8988T (cell line): ENCODE results near the gene KRT5.
"Not testable (repeated sequence)": the region's sequence is repeated elsewhere in the genome, so short reads cannot be mapped to it uniquely, and the experiment has no call there.

Experiments
- DNase-seq: peaks from one replicate; pipeline ENCODE4 v3.0.0; 2011

The KRT5 gene

GRCh38 chr12:52493172-52493571 lies 27.0 kb downstream of the KRT5 start, which contains the start of gene KRT6A:
Gene KRT6A (minus strand): TSS chr12:52493257. CDS start chr12:52493188, 69 bp downstream.
- DNase-seq, result no peak

GRCh38 chr12:52492405-52492804 lies 27.8 kb downstream of the KRT5 start:
- DNase-seq, result not testable (repeated sequence)

GRCh38 chr12:52491495-52491894 lies 28.7 kb downstream of the KRT5 start:
- not testable (repeated sequence) for DNase-seq

- DNase-seq, result no peak
Observed at GRCh38 chr12:52488736-52489135, 31.5 kb downstream of the KRT5 start.

DNA sequence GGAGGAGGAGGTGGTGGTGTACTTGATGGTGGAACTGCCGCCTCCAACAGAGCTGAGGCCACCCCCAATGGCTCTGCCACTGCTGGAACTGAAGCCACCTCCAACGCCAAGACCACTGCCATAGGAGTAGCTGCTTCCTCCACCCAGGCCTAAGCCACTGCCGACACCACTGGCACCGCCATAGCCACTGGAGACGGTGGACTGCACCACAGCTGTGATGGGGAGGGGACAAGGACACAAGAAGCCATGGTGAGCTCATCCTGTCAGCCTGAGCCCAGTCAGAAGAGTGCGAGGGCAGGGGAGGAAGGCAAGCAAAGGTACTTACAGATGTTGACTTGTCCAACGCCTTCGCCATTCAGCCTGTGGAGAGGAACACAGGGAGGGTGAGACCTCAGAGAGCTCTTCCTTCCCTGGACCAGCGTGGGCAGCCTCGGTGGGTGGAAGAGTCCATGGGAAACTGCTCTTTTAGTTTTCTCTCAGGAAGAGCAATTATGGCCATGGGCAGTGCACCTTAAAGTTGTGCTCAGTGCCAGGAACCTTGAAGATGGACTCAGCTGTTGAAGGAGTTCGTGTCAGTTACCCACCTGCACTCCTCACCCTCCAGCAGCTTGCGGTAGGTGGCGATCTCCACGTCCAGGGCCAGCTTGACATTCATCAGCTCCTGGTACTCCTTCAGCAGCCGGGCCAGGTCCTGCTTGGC lies 32.3 kb downstream of the KRT5 start:
- DNase-seq, result not testable (repeated sequence)

DNA sequence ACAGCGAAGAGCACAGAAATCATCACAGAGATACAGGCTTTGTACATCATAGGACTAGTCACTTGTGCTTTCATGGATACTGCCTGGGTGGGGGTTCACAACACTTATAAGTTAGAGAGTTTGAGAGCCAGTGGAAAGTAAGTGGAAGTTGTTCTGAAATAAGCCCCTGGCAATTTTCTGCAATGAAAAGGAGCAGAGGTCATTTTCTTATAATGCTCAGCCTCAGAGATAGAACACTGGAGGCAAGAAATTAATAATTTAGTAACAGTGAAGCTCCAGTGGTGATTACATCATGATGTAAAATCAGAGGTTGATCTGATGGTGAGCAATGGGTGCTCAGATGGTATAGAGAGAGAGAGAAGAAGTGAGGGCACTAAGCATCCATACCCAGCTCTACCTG lies 33.0 kb downstream of the KRT5 start:
- DNase-seq, result no peak

GRCh38 chr12:52486166-52487105 lies 33.8 kb downstream of the KRT5 start:
- DNase-seq, result no peak

DNA sequence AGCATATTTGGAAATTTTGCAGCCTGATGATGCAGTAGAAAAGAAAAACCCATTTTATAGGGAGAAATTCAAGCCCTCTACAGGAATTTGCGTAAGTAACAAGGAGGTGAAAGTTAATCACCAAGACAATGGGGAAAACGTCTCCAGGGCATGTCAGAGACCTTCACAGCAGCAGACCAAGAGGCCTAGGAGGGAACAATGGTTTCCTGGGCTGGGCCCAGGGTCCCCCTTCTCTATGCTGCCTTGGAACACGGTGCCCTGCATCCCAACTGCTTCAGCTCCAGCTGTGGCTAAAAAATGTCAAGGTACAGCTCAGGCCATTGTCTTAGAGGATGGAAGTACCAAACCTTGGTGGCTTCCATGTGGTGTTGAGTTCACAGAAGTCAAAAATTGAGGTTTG lies 40.1 kb downstream of the KRT5 start:
- DNase-seq, result no peak

DNA sequence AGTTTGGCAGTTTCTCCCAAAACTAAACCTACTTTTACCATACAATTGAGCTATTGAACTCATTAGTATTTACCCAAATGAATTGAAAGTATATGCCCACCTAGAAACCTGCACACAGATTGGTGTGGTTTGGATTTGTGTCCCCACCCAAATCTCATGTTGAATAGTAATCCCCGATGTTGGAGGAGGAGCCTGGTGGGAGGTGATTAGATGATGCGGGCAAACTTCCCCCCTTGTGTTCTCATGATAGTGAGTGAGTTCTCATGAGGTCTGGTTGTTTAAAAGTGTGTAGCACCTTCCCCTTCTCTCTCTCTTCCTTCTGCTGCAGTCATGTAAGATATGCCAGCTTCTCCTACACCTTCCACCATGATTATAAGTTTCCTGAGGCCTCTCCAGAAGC lies 42.5 kb downstream of the KRT5 start:
- DNase-seq, result no peak

GRCh38 chr12:52474212-52474611 lies 46.0 kb downstream of the KRT5 start:
- no peak for DNase-seq

- DNase-seq, result no peak
Observed at GRCh38 chr12:52473768-52474167, 46.4 kb downstream of the KRT5 start, which contains the start of gene KRT6C. Gene KRT6C (minus strand): TSS chr12:52473805. CDS start chr12:52473737, 68 bp downstream.

DNA sequence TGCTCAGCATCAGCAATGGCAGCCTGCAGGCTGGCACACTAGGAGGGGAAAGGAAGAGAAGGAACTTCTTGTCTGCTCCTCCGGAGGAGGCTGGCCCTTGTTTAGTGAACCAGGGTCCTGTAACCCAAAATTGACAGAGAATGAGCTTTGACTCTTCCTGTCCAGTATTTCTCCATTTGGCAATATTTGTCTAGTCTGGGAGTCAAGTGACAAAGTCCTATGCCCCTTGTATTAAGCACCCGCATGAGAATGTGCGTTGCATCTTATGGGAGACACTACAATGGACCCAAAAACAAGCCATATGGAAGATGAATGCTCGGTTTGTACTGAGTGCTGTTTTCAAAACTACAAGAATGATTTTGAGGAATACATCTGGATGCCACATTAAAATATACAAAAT lies 50.3 kb downstream of the KRT5 start:
- DNase-seq, result no peak

DNA sequence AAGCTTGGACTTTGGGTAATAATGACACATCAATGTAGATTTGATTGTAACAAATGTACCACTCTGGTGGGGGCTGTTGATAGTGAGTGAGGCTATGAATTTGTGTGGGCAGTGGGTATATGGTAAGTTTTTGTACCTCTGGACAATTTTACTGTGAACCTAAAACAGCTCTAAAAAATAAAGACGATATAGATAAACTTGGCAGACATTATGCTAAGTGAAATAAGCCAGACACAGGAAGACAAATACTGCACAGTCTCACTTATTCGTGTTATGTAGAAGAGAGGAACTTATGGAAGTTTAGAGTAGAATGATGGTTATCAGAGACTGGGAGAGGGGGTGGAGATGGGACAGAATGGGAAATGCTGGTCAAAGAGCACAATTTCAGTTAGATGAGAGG lies 55.3 kb downstream of the KRT5 start:
- DNase-seq, result no peak
